MG63 (cell line): ENCODE results near the gene HARS1. TPM values are rescaled to one million over a fixed set of nuclear protein-coding genes. Genes with fewer than 3 reads are reported as not detected.
A peak's percentile ranks its signal among the peaks of the same experiment; 100 is the strongest.
"Not testable (repeated sequence)": the region's sequence is repeated elsewhere in the genome, so short reads cannot be mapped to it uniquely, and the experiment has no call there.

Experiments used
- DNase-seq: peaks from one replicate; pipeline ENCODE4 v3.0.0-alpha.2; 2020
- H3K27me3 ChIP-seq: fragments of 250-450 bp; sonication (Bioruptor Pico); 2 replicates; pipeline ENCODE4 v1.5.1; 2020; ENCODE audit warnings: mild to moderate bottlenecking, moderate library complexity
- H3K36me3 ChIP-seq: fragments of 250-450 bp; sonication (Bioruptor Pico); 2 replicates; pipeline ENCODE4 v1.5.1; 2020; ENCODE audit warnings: mild to moderate bottlenecking, moderate library complexity
- H3K4me3 ChIP-seq: fragments of 250-450 bp; sonication (Bioruptor Pico); 2 replicates; pipeline ENCODE4 v1.5.1; 2020; ENCODE audit warnings: mild to moderate bottlenecking, moderate library complexity
- H3K9me3 ChIP-seq: fragments of 250-450 bp; sonication (Bioruptor Pico); 2 replicates; pipeline ENCODE4 v1.5.1; 2020; ENCODE audit warnings: mild to moderate bottlenecking, moderate library complexity
- total RNA-seq: library from RNA; depleted of rRNA; stranded (reverse); fragments of >200 nt; shearing (Covaris generic); gene quantifications from 2 replicates; pipeline ENCODE4 v1.2.3, GENCODE V29; 2014; ENCODE audit warnings: low replicate concordance

Gene HARS1
- total RNA-seq, 1 experiment from 2014 or later: 116 TPM

- no peaks in the 10 kb centered on the region for H3K27me3 ChIP-seq
- no peak overlapping the region for H3K4me3 ChIP-seq
- no peaks in the 10 kb centered on the region for H3K9me3 ChIP-seq
- DNase-seq: peak; percentile 57
- peaks cover 63% of the 10 kb centered on the region for H3K36me3 ChIP-seq
Measured at GRCh38 chr5:140642718-140643117, 48.5 kb downstream of the HARS1 start.

GRCh38 chr5:140641716-140642115 is 49.5 kb downstream of the HARS1 start:
- Histone ChIP-seq H3K4me3 (no peak overlapping the region), H3K9me3 (no peaks in the 10 kb centered on the region), H3K27me3 (no peaks in the 10 kb centered on the region), H3K36me3 (peaks cover 57% of the 10 kb centered on the region)
- DNase-seq: no peak

GRCh38 chr5:140639148-140639981 is 51.8 kb downstream of the HARS1 start, which contains the start of gene TMCO6:
TMCO6 (plus strand) TSS chr5:140639451; CDS start chr5:140639528, 77 bp downstream.
- Histone ChIP-seq H3K36me3 (peaks cover 34% of the 10 kb centered on the region), H3K9me3 (no peaks in the 10 kb centered on the region), H3K27me3 (no peaks in the 10 kb centered on the region), H3K4me3 (peak within 1 kb of the TSS; percentile 89)
- DNase-seq: peak; percentile 99

- not testable (repeated sequence) for DNase-seq, H3K9me3 ChIP-seq, H3K27me3 ChIP-seq
- H3K4me3 ChIP-seq: peak overlapping the region; percentile 89
- peaks cover 29% of the 10 kb centered on the region for H3K36me3 ChIP-seq
Measured at GRCh38 chr5:140638898-140639147, 52.3 kb downstream of the HARS1 start.

- H3K27me3 ChIP-seq: no peaks in the 10 kb centered on the region
- H3K9me3 ChIP-seq: no peaks in the 10 kb centered on the region
- peaks cover 17% of the 10 kb centered on the region for H3K36me3 ChIP-seq
- DNase-seq: no peak
- no peak overlapping the region for H3K4me3 ChIP-seq
Measured at GRCh38 chr5:140637371-140638100, 53.6 kb downstream of the HARS1 start.

DNA sequence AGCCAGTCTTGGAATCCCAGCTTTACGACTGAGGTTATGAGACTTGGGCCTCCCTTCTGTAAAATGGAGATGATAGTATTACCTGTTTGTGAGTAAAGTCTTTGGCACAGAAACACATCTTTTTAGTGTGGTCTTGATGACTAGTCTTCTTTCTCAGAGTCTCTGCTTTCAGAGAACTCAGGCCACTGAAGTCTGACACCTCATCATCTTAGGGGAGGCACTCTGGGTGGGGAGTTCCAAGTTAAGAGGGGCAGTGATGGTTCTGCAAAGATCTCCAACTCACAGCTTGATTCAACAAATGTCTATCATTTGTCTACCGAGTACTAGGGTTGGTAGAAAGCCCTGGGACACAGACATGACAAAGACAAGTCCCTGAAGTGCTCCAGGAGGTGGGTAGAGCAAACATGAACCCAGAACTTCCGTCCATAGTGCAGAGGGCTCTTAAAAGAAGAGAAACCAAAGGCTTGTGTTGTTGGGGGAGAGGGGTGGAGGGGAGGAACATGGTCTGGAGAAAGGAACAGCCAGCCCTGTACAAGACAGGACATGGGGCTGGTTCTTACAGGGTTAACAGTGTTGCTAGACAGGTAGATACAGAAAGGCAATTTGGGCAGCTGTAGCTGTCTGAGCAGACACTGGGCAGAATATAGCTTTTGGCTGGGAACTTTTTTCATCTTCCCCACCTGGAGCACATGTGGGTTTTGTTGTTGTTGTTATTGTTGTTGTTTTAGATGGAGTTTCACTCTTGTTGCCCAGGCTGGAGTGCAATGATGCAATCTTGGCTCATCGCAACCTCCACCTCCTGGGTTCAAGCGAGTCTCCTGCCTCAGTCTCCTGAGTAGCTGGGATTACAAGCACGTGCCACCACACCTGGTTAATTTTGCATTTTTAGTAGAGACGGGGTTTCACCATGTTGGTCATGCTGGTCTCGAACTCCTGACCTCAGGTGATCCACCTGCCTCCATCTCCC is 55.6 kb downstream of the HARS1 start:
- Histone ChIP-seq H3K27me3 (no peaks in the 10 kb centered on the region), H3K4me3 (no peak overlapping the region), H3K36me3 (peaks cover 1% of the 10 kb centered on the region), H3K9me3 (no peaks in the 10 kb centered on the region)
- no peak for DNase-seq

DNA sequence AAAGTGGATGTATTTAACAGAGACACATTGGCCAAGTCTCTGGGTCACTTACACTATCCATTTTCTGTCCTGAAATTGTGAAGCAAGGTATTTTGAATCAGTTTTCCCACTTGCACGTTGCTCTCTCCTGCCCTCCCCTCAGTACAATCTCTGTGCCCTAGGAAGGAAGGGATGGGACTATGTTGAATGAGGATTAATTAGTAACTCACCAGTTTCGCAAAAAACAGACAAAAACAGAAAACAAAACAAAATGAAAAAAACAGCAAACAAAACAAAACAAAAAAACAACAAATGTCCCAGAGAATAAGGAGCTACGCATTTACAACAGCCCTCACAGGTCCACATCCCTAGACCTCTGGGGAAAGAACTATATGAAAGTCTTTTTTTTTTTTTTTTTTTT is 57.1 kb downstream of the HARS1 start:
- H3K9me3 ChIP-seq: 0 out of 2 replicates have a peak, but pooled peaks cover 4% of the 10 kb centered on the region
- no peak for DNase-seq
- no peaks in the 10 kb centered on the region for H3K36me3 ChIP-seq
- no peak overlapping the region for H3K4me3 ChIP-seq
- no peaks in the 10 kb centered on the region for H3K27me3 ChIP-seq

- Histone ChIP-seq H3K4me3 (no peak overlapping the region), H3K9me3 (peaks cover 6% of the 10 kb centered on the region; the same call in 1 of the 2 replicates), H3K36me3 (no peaks in the 10 kb centered on the region), H3K27me3 (no peaks in the 10 kb centered on the region)
- no peak for DNase-seq
Measured at GRCh38 chr5:140633501-140633900, 57.7 kb downstream of the HARS1 start.

- Histone ChIP-seq H3K27me3 (no peaks in the 10 kb centered on the region), H3K4me3 (peak within 1 kb of the TSS; percentile 28), H3K9me3 (peaks cover 8% of the 10 kb centered on the region; the same call in 1 of the 2 replicates), H3K36me3 (no peaks in the 10 kb centered on the region)
- peak; percentile 96 for DNase-seq
Measured at GRCh38 chr5:140633021-140633471, 58.1 kb downstream of the HARS1 start, which contains the start of gene CD14. CD14 (minus strand) TSS chr5:140633175; CDS start chr5:140633071, 104 bp downstream.

- DNase-seq: no peak
- Histone ChIP-seq H3K4me3 (peak overlapping the region; percentile 28), H3K27me3 (no peaks in the 10 kb centered on the region), H3K9me3 (peaks cover 14% of the 10 kb centered on the region; the same call in 1 of the 2 replicates), H3K36me3 (no peaks in the 10 kb centered on the region)
Measured at GRCh38 chr5:140632366-140633020, 58.7 kb downstream of the HARS1 start.

GRCh38 chr5:140631831-140632365 is 59.3 kb downstream of the HARS1 start:
- no peak for DNase-seq
- Histone ChIP-seq H3K36me3 (no peaks in the 10 kb centered on the region), H3K27me3 (no peaks in the 10 kb centered on the region), H3K4me3 (no peak overlapping the region), H3K9me3 (peaks cover 18% of the 10 kb centered on the region; the same call in 1 of the 2 replicates)

DNA sequence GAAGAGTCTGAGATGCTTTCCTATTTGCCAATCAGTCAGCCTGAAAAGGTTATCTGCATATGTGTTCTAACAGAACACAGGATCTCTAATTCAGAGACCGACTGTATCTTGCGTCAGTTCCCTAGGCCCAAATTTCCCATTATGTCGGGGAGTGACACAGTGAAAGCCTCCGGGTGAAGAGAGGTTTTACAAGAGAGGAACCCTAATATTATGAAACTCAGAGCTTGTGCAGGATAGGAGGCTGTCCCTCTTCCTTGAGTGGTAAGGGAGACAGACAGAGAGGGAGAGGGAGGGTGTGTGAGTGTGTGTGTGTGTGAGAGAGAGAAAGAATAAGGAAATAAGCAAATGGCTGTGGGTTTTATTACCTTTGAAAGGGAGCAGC is 60.1 kb downstream of the HARS1 start:
- Histone ChIP-seq H3K9me3 (peaks cover 18% of the 10 kb centered on the region; the same call in 1 of the 2 replicates), H3K4me3 (no peak overlapping the region), H3K36me3 (no peaks in the 10 kb centered on the region), H3K27me3 (no peaks in the 10 kb centered on the region)
- DNase-seq: no peak

GRCh38 chr5:140630292-140631035 is 60.7 kb downstream of the HARS1 start:
- Histone ChIP-seq H3K36me3 (no peaks in the 10 kb centered on the region), H3K9me3 (peaks cover 18% of the 10 kb centered on the region; the same call in 1 of the 2 replicates), H3K4me3 (no peak overlapping the region), H3K27me3 (no peaks in the 10 kb centered on the region)
- DNase-seq: no peak

DNA sequence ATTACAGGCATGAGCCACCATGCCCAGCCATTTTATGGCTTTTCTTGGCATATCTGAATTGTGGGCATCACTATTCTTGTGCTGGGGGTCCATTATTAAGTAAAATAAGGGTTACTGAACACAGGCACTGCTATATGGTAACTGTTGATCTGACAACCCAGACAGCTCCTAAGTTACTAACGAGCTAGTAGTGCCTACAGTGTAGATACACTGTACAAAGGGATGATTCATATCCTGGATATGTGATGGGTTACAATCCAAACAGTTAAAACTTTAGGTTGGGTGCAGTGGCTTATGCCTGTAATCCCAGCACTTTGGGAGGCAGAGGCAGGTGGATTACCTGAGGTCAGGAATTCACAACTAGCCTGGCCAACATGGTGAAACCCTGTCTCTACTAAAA is 62.5 kb downstream of the HARS1 start:
- H3K4me3 ChIP-seq: no peak overlapping the region
- no peak for DNase-seq
- H3K27me3 ChIP-seq: no peaks in the 10 kb centered on the region
- H3K9me3 ChIP-seq: peaks cover 18% of the 10 kb centered on the region; the same call in 1 of the 2 replicates
- no peaks in the 10 kb centered on the region for H3K36me3 ChIP-seq

DNA sequence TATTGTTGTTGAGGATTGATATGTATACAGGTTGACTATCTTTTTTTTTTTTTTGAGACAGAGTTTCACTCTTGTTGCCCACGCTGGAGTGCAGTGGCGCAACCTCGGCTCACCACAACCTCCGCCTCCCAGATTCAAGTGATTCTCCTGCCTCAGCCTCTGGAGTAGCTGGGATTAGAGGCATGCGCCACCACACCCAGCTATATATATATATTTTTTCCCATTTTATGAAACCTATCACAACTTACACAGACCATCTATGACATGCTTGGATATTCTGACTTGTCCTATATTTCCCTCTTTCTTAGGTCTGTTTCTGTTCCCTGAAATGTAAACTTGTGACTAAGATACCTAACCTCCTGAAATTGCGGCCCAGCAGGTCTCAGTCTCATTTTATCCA is 63.2 kb downstream of the HARS1 start:
- no peaks in the 10 kb centered on the region for H3K27me3 ChIP-seq
- no peaks in the 10 kb centered on the region for H3K36me3 ChIP-seq
- H3K9me3 ChIP-seq: peaks cover 18% of the 10 kb centered on the region; the same call in 1 of the 2 replicates
- no peak for DNase-seq
- no peak overlapping the region for H3K4me3 ChIP-seq
